Neuronal stem cell (in vitro differentiated cells): ENCODE data around the gene ITPR1.

ENCODE experiments used
- DNase-seq: peaks from one replicate; pipeline ENCODE4 v3.0.0-alpha.2; 2013; ENCODE audit warnings: low spot score
- H2AFZ ChIP-seq: one replicate; pipeline ENCODE4 v1.6.1; 2013; ENCODE audit warnings: mild to moderate bottlenecking, low read length, inconsistent platforms
- H2AK5ac ChIP-seq: 2 replicates; pipeline ENCODE4 v1.6.1; 2013; ENCODE audit warnings: low read depth, mild to moderate bottlenecking, inconsistent platforms, low read length, moderate library complexity, mixed read lengths
- H2BK120ac ChIP-seq: 2 replicates; pipeline ENCODE4 v1.6.1; 2013; ENCODE audit warnings: low read depth, mild to moderate bottlenecking, inconsistent platforms, low read length, moderate library complexity, mixed read lengths
- H2BK12ac ChIP-seq: one replicate; pipeline ENCODE4 v1.6.1; 2013; ENCODE audit warnings: low read length, inconsistent platforms
- H2BK15ac ChIP-seq: 2 replicates; pipeline ENCODE4 v1.6.1; 2013; ENCODE audit warnings: mild to moderate bottlenecking, low read length, inconsistent platforms, mixed read lengths
- H2BK5ac ChIP-seq: one replicate; pipeline ENCODE4 v1.6.1; 2013; ENCODE audit warnings: inconsistent platforms, mild to moderate bottlenecking, low read length, moderate library complexity
- H3K14ac ChIP-seq: one replicate; pipeline ENCODE4 v1.6.1; 2013; ENCODE audit warnings: low read length, inconsistent platforms
- H3K18ac ChIP-seq: 2 replicates; pipeline ENCODE4 v1.6.1; 2013; ENCODE audit warnings: low read length, inconsistent platforms
- H3K23ac ChIP-seq: 2 replicates; pipeline ENCODE4 v1.6.1; 2013; ENCODE audit warnings: low read depth, mild to moderate bottlenecking, mixed read lengths, low read length, inconsistent platforms; ENCODE audit not compliant: poor library complexity
- H3K27ac ChIP-seq: replicated peaks from 3 replicates; pipeline ENCODE4 v1.5.1; 2013; ENCODE audit warnings: low read length, inconsistent platforms
- H3K27me3 ChIP-seq, 3 experiments: 2 replicates each; pipeline ENCODE4 v1.6.1; 2013; ENCODE audit warnings: low read length in 3 of 3, mild to moderate bottlenecking in 2 of 3, inconsistent platforms in 1 of 3, low read depth in 1 of 3, mixed read lengths in 1 of 3, moderate library complexity in 1 of 3; ENCODE audit not compliant: control insufficient read depth in 3 of 3, insufficient read depth in 3 of 3
- H3K36me3 ChIP-seq, 2 donors: replicated peaks in 1 of 2; 2 replicates each; pipeline ENCODE4 v1.6.1; 2013; ENCODE audit warnings: low read length in 2 of 2; ENCODE audit not compliant: control insufficient read depth in 2 of 2, insufficient read depth in 2 of 2
- H3K4ac ChIP-seq: 2 replicates; pipeline ENCODE4 v1.6.1; 2013; ENCODE audit warnings: inconsistent platforms, mild to moderate bottlenecking, low read length, moderate library complexity
- H3K4me1 ChIP-seq, 2 donors: 1 replicate in 1 of 2; 2 replicates in 1 of 2; pipeline ENCODE4 v1.6.1; 2013; ENCODE audit warnings: low read length in 2 of 2, low read depth in 1 of 2; ENCODE audit not compliant: control insufficient read depth in 2 of 2, insufficient read depth in 1 of 2
- H3K4me2 ChIP-seq: one replicate; pipeline ENCODE4 v1.6.1; 2013; ENCODE audit warnings: mild to moderate bottlenecking, low read length, inconsistent platforms; ENCODE audit not compliant: insufficient read depth, poor library complexity, severe bottlenecking
- H3K4me3 ChIP-seq, 2 donors: 2 replicates each; pipeline ENCODE4 v1.5.1; 2013; ENCODE audit warnings: low read length in 2 of 2, mild to moderate bottlenecking in 2 of 2, inconsistent platforms in 1 of 2, moderate library complexity in 1 of 2
- H3K79me1 ChIP-seq: one replicate; pipeline ENCODE4 v1.6.1; 2013; ENCODE audit warnings: low read depth, mild to moderate bottlenecking, inconsistent platforms, low read length, moderate library complexity
- H3K9ac ChIP-seq: one replicate; pipeline ENCODE4 v1.6.1; 2013; ENCODE audit warnings: mild to moderate bottlenecking, low read depth, low read length, inconsistent platforms; ENCODE audit not compliant: poor library complexity
- H3K9me3 ChIP-seq, 2 donors: replicated peaks in 1 of 2; 2 replicates each; pipeline versions ENCODE3 to v1.6.1; 2013; ENCODE audit warnings: low read length in 2 of 2, mild to moderate bottlenecking in 2 of 2, inconsistent platforms in 1 of 2, low read depth in 1 of 2, mixed read lengths in 1 of 2, moderate library complexity in 1 of 2; ENCODE audit not compliant: control insufficient read depth in 2 of 2, insufficient read depth in 1 of 2
- H4K8ac ChIP-seq: one replicate; pipeline ENCODE4 v1.6.1; 2013; ENCODE audit warnings: low read depth, mild to moderate bottlenecking, inconsistent platforms, low read length, moderate library complexity
- H4K91ac ChIP-seq: one replicate; pipeline ENCODE4 v1.6.1; 2013; ENCODE audit warnings: low read length, low read depth, mild to moderate bottlenecking, inconsistent platforms; ENCODE audit not compliant: poor library complexity
- WGBS, 2 donors: extraction: QIAGEN DNeasy Blood & Tissue Kit; methylation state at CpG; one replicate each; pipeline ENCODE4 v1.1.7; 2013; ENCODE audit warnings: missing lambda C conversion rate in 2 of 2, mixed read lengths in 1 of 2; ENCODE audit not compliant: insufficient read length in 2 of 2, insufficient replicate concordance in 1 of 2; ENCODE audit errors: extremely low coverage in 2 of 2; 5-methylcytosine and 5-hydroxymethylcytosine counted together

The ITPR1 gene

DNA sequence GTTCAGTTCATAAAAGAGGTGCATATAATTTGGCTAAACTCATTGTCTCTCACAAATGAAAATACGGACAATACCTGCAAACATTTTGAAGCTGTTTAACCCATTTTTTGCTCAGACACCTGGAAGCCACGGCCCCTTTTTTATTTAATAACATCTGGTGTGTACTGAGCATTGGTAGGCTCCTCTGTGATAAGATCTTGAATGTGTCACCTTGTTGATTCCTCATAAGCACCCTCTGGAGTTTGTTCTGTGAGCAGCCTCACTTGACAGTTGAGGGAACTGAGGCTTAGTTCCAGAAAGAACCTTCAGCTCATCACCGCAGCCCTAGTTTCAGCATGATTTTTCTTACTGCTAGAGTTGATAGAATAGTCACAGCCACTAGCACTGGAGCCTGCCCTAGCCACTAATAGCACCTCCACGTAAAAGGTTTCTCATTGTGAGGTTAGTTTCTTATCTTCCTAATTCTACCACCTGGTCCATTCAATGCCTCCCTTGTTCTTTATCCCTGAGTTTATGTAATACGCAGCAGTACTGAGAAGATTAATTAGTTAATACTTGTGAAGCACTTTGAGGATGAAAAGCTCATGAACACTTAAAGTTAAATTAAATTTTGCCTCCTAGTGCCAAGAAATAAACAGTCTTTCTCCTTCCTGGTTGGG, 71.9 kb downstream of the ITPR1 start:
- Histone ChIP-seq H2BK120ac (no peak overlapping the region), H3K4me3 (no peak overlapping the region)
- WGBS, 2 donors = no CpG with 5 or more reads among the region's 5 CpGs

DNA sequence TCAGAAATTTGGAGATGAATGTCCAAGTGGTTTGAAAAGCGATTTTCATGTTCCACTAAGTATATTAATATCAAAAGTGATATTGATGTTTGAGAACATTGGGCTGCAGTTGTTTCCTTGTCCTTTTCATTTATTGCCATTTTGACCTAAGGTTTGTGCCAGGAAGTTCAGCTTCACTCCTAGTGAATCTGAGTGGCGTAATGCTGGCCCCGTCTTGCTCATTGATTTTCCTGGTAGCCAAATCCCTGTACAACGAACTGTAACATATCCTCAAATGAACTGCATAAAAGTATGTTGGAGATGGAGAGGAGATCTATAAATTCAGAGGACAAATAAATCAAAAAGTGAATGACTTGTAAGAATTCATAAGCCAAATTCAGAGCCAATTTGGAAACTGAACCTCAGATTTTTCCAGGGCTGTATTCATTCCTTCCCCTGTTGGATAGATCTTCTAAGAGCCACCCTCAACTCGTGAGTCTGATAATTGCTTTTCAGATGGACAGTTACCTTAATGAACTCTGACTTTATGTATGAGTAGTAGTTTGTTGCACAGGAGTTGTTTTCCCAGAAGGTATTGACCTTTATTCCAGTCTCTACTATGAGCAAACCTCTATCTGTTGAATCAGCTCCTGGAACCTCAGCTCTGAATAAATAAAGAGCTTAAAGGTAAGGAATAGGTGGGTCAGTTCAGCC, 72.8 kb downstream of the ITPR1 start:
- no peaks in the 10 kb centered on the region for H3K79me1 ChIP-seq
- no peaks in the 10 kb centered on the region for H3K27me3 ChIP-seq
- H3K4ac ChIP-seq = no peak overlapping the region
- no peak for DNase-seq
- H3K9me3 ChIP-seq = peaks cover 0 to 2% of the 10 kb centered on the region in 2 donors
- no peak overlapping the region for H3K4me3 ChIP-seq
- H3K18ac ChIP-seq = no peak overlapping the region
- no peak overlapping the region for H4K91ac ChIP-seq
- WGBS, 2 donors = no CpG with 5 or more reads among the region's 5 CpGs
- no peak overlapping the region for H2BK15ac ChIP-seq
- H3K9ac ChIP-seq = no peak overlapping the region
- H2BK12ac ChIP-seq = no peak overlapping the region
- H2BK5ac ChIP-seq = no peak overlapping the region
- no peak overlapping the region for H4K8ac ChIP-seq
- H3K4me2 ChIP-seq = no peak overlapping the region
- no peak overlapping the region for H2AK5ac ChIP-seq
- no peak overlapping the region for H2AFZ ChIP-seq
- H3K27ac ChIP-seq = no peak overlapping the region
- H3K23ac ChIP-seq = no peak overlapping the region
- peaks cover 0 to 2% of the 10 kb centered on the region in 2 donors for H3K4me1 ChIP-seq
- no peak overlapping the region for H3K14ac ChIP-seq
- H3K36me3 ChIP-seq = no peaks in the 10 kb centered on the region
- no peak overlapping the region for H2BK120ac ChIP-seq

More for the DNA sequence above, 71.9 kb downstream of the ITPR1 start:
- H2BK5ac ChIP-seq = no peak overlapping the region
- no peak overlapping the region for H4K8ac ChIP-seq
- no peaks in the 10 kb centered on the region for H3K36me3 ChIP-seq
- H3K4ac ChIP-seq = no peak overlapping the region
- no peak overlapping the region for H2BK15ac ChIP-seq
- H3K9ac ChIP-seq = no peak overlapping the region
- H3K18ac ChIP-seq = no peak overlapping the region
- H3K23ac ChIP-seq = no peak overlapping the region
- H3K27ac ChIP-seq = no peak overlapping the region
- H4K91ac ChIP-seq = no peak overlapping the region
- peaks cover 0 to 2% of the 10 kb centered on the region in 2 donors for H3K4me1 ChIP-seq
- no peak overlapping the region for H2AK5ac ChIP-seq
- no peak overlapping the region for H3K4me2 ChIP-seq
- H3K14ac ChIP-seq = no peak overlapping the region
- H2AFZ ChIP-seq = no peak overlapping the region
- no peak overlapping the region for H2BK12ac ChIP-seq
- H3K9me3 ChIP-seq = peaks cover 0 to 2% of the 10 kb centered on the region in 2 donors
- DNase-seq = no peak
- no peaks in the 10 kb centered on the region for H3K27me3 ChIP-seq
- H3K79me1 ChIP-seq = no peaks in the 10 kb centered on the region

DNA sequence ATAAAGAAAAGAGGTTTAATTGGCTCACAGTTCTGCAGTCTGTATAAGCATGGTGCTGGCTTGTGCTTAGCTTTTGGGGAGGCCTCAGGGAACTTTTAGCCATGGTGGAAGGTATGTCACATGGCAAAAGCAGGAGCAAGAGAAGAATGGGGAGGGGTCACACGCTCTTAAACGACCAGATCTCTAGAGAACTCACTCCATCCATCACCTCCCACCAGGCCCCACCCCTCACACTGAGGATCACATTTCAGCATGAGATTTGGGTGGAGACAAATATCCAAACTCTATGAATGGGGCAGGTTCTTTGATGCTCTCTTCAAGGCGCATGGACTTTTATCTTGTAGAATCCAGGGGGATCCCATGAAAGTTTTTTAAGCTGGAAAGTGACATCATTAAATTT, 75.7 kb downstream of the ITPR1 start:
- no peaks in the 10 kb centered on the region for H3K27me3 ChIP-seq
- no peak overlapping the region for H2BK120ac ChIP-seq

DNA sequence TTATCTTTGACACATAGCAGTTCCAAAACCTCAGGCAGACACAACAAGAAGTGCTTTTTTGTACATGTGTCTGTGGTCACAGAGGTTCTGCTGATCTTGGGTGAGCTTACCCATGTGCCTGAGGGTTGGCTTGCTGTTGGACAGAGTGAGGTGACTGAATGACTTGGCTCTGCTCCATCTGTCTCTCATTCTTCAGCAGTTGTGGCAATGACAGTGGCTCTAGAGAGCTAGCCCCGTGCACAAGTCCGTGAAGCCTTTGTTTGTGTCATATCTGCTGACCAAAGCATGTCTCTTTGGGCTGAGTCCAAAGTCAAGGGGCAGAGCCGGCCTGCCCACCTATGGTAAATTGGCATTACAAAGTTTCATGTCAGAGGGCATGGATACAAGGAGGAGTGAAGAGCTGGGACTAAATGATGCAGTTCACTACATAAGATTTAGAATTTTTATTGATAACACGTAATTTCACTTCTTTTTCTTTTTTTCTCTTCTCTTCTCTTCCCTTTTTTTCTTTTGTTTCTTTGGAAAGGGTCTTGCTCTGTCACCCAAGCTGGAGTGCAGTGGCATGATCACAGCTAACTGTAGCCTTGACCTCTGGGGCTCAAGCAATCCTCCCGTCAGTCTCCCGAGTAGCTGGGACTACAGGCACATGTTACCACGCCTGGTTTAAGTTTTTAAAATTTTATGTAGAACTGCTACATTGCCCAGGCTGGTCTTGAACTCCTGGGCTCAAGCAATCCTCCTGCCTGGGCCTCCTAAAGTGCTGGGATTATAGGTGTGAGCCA, 77.9 kb downstream of the ITPR1 start:
- H2BK12ac ChIP-seq = no peak overlapping the region
- H3K27me3 ChIP-seq = no peaks in the 10 kb centered on the region
- H3K79me1 ChIP-seq = no peaks in the 10 kb centered on the region
- peaks cover 0 to 2% of the 10 kb centered on the region in 2 donors for H3K4me1 ChIP-seq
- H3K27ac ChIP-seq = no peak overlapping the region
- H3K4ac ChIP-seq = no peak overlapping the region
- H3K4me3 ChIP-seq = no peak overlapping the region
- no peak overlapping the region for H2BK15ac ChIP-seq
- WGBS, 2 donors = no CpG with 5 or more reads among the region's 7 CpGs
- no peak overlapping the region for H3K14ac ChIP-seq
- H3K36me3 ChIP-seq = no peaks in the 10 kb centered on the region
- no peak for DNase-seq
- H4K8ac ChIP-seq = no peak overlapping the region
- H3K18ac ChIP-seq = no peak overlapping the region
- H4K91ac ChIP-seq = no peak overlapping the region
- H2AK5ac ChIP-seq = no peak overlapping the region
- no peak overlapping the region for H2BK120ac ChIP-seq
- no peak overlapping the region for H3K23ac ChIP-seq
- H2AFZ ChIP-seq = no peak overlapping the region
- H3K9me3 ChIP-seq = peaks cover 0 to 2% of the 10 kb centered on the region in 2 donors
- no peak overlapping the region for H3K9ac ChIP-seq
- no peak overlapping the region for H2BK5ac ChIP-seq
- no peak overlapping the region for H3K4me2 ChIP-seq

More for the DNA sequence above, 75.7 kb downstream of the ITPR1 start:
- Histone ChIP-seq H3K14ac (no peak overlapping the region), H2AK5ac (no peak overlapping the region), H4K91ac (no peak overlapping the region), H2BK12ac (no peak overlapping the region), H3K4ac (no peak overlapping the region), H2BK5ac (no peak overlapping the region), H3K4me1 (peaks cover 0 to 2% of the 10 kb centered on the region in 2 donors), H3K27ac (no peak overlapping the region), H2AFZ (no peak overlapping the region), H4K8ac (no peak overlapping the region), H3K9ac (no peak overlapping the region), H3K9me3 (peaks cover 0 to 2% of the 10 kb centered on the region in 2 donors), H3K4me2 (no peak overlapping the region), H3K79me1 (no peaks in the 10 kb centered on the region), H3K36me3 (no peaks in the 10 kb centered on the region), H2BK15ac (no peak overlapping the region), H3K23ac (no peak overlapping the region), H3K4me3 (no peak overlapping the region), H3K18ac (no peak overlapping the region)
- DNase-seq = no peak
- no CpG with 5 or more reads among the region's 3 CpGs for WGBS, 2 donors
